Immature natural killer cell (primary cell): ENCODE data around the gene MTSS2. TPM values are rescaled to one million over a fixed set of nuclear protein-coding genes. Genes with fewer than 3 reads are reported as not detected.

Experiments
- DNase-seq, 3 donors: peaks; one replicate each; pipeline ENCODE4 v3.0.0; 2022; ENCODE audit warnings: mixed read lengths in 1 of 3
- H3K27ac Mint-ChIP-seq, 6 donors: one replicate each; pipeline ENCODE4 v1.8.0; 2020; ENCODE audit warnings: mixed read lengths in 6 of 6, mild to moderate bottlenecking in 5 of 6, inconsistent platforms in 4 of 6, moderate library complexity in 3 of 6
- H3K27me3 Mint-ChIP-seq, 3 donors: one replicate each; pipeline ENCODE4 v1.8.0; 2020 to 2021; ENCODE audit warnings: low read depth in 3 of 3, mild to moderate bottlenecking in 3 of 3, mixed read lengths in 3 of 3, moderate library complexity in 3 of 3, inconsistent platforms in 1 of 3
- H3K36me3 Mint-ChIP-seq, 3 donors: one replicate each; pipeline ENCODE4 v1.8.0; 2020; ENCODE audit warnings: mixed read lengths in 3 of 3, inconsistent platforms in 2 of 3, mild to moderate bottlenecking in 2 of 3
- H3K4me1 Mint-ChIP-seq, 2 donors: one replicate each; pipeline ENCODE4 v1.8.0; 2020; ENCODE audit warnings: inconsistent platforms in 2 of 2, mild to moderate bottlenecking in 2 of 2, mixed read lengths in 2 of 2, moderate library complexity in 1 of 2
- H3K4me3 Mint-ChIP-seq, 5 donors: one replicate each; pipeline ENCODE4 v1.8.0; 2020; ENCODE audit warnings: mild to moderate bottlenecking in 5 of 5, mixed read lengths in 5 of 5, inconsistent platforms in 3 of 5, moderate library complexity in 3 of 5
- H3K9me3 Mint-ChIP-seq, 6 donors: one replicate each; pipeline ENCODE4 v1.8.0; 2020; ENCODE audit warnings: mild to moderate bottlenecking in 6 of 6, mixed read lengths in 6 of 6, inconsistent platforms in 4 of 6, moderate library complexity in 3 of 6
- polyA plus RNA-seq, 3 donors: library from polyadenylated mRNA; unstranded; fragments of 300-500 nt; fragmentation: Illumina TruSeq; gene quantifications; one replicate each; pipeline ENCODE4 v1.2.3, GENCODE V29; 2021

The MTSS2 gene
- polyA plus RNA-seq, 3 donors from 2014 or later = not detected

DNA sequence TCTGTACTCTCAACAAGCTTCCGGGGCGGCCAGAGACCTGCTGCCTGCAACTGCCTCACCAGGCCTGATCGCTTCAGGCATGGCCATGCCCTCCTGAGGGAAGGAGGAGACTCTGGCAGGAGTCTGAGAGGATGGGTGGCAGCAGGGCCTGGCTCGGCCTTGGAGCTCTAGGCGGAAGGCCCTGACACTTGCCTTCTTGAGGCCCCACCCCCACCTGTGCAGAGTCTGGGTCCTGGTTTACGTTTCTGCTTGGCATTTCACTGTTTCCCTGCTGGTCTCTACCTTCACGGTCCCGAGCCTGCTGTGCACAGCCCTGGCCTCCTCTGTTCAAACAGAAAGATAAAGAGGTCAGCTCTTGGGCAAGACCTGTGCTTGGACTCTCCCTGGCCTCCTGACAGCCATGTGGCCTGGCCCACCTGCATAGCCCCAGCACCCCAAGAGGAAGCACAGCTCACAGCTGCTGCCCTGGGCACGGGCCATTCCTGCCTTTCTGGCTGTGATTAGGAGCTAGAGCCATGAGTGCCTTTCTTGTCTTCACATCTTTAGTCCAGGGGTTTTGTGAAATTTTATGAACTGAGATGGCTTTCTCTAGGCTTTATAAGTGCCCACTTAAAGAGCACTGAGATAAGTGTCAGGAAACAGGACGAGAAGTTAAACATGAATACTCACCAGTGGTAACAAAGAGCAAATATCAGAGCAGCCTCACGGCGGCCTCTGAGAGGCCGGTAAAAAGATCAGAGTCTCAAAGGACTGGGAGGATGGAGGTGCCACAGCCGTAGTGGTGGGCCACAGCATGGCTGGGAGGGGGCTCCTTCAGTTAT lies 25.6 kb upstream of the MTSS2 start:
- no peak overlapping the region for H3K27ac Mint-ChIP-seq
- peaks cover 0 to 6% (median 0%) of the 10 kb centered on the region in 3 donors for H3K27me3 Mint-ChIP-seq
- no peak overlapping the region for H3K4me3 Mint-ChIP-seq
- peaks cover 0 to 7% (median 0%) of the 10 kb centered on the region in 3 donors for H3K36me3 Mint-ChIP-seq
- no peaks in the 10 kb centered on the region for H3K9me3 Mint-ChIP-seq
- no peak for DNase-seq
- no peaks in the 10 kb centered on the region for H3K4me1 Mint-ChIP-seq

DNA sequence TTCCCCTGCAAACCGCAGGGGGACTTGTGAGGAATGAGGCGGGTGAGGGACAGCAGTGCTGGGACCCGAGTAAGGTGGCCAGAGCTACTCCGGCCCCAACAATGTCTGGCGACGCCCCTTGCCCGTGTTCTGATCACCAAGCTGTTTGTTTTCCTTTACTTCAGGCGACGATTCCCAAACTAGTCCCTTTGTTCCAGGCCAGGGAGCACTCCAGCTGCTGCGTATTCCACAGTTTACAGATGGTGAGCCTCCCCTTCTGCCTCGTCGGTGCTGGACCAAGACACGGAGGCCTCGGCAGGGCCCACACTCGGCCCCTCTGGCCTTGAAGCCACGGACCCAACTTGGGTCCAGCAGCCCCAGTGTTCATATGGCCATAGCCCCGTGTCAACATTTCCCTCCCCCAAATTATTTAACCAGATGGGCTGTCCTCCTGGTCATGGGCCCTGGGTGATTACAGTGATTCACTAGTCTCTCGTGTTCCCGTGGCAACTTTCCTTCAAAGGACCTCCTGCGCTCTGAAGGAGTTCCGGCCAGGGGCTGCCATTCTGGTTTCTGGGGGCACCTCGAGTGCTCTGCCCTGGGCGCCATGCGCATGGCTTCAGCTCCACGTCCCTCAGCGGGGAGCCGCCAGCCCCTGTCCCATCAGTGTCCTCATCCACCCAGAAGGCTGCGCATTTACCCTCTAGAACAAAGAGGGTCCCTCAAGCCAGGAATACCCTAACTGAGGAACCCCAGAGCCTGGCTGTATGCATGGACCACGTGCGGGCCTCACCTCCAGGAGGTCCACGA lies 24.8 kb upstream of the MTSS2 start:
- H3K27ac Mint-ChIP-seq = no peak overlapping the region
- no peaks in the 10 kb centered on the region for H3K9me3 Mint-ChIP-seq
- H3K4me3 Mint-ChIP-seq = no peak overlapping the region
- H3K36me3 Mint-ChIP-seq = peaks cover 0 to 7% (median 0%) of the 10 kb centered on the region in 3 donors
- no peak for DNase-seq
- H3K4me1 Mint-ChIP-seq = no peaks in the 10 kb centered on the region
- H3K27me3 Mint-ChIP-seq = peaks cover 0 to 6% (median 2%) of the 10 kb centered on the region in 3 donors

DNA sequence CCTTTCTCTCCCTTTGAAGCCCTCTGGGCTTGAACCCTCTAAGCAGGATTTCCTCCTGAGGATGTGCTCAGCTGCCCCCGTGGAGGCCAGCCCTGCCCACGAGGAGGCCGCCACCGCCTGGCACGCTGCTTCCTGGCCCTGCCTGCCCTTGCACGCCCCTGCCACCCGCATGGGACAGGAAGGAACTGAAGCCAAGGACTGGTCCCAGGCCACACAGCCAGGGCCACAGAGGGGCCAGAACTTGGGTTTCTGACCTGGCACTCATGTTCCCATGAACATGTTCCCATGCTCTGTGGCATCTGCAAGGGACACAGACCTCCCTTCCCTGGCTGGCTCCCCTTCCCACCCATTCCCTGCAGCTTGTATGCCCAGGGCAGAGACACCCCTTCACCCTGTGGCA lies 24.1 kb upstream of the MTSS2 start:
- H3K27me3 Mint-ChIP-seq = peaks cover 0 to 6% (median 2%) of the 10 kb centered on the region in 3 donors
- no peak overlapping the region for H3K4me3 Mint-ChIP-seq
- H3K27ac Mint-ChIP-seq = no peak overlapping the region
- no peaks in the 10 kb centered on the region for H3K4me1 Mint-ChIP-seq
- peaks cover 0 to 7% (median 0%) of the 10 kb centered on the region in 3 donors for H3K36me3 Mint-ChIP-seq
- DNase-seq = no peak
- H3K9me3 Mint-ChIP-seq = no peaks in the 10 kb centered on the region

- H3K4me3 Mint-ChIP-seq = no peak overlapping the region
- peaks cover 0 to 6% (median 2%) of the 10 kb centered on the region in 3 donors for H3K27me3 Mint-ChIP-seq
- no peak overlapping the region for H3K27ac Mint-ChIP-seq
Observed at GRCh38 chr16:70709457-70709856, 23.6 kb upstream of the MTSS2 start.

DNA sequence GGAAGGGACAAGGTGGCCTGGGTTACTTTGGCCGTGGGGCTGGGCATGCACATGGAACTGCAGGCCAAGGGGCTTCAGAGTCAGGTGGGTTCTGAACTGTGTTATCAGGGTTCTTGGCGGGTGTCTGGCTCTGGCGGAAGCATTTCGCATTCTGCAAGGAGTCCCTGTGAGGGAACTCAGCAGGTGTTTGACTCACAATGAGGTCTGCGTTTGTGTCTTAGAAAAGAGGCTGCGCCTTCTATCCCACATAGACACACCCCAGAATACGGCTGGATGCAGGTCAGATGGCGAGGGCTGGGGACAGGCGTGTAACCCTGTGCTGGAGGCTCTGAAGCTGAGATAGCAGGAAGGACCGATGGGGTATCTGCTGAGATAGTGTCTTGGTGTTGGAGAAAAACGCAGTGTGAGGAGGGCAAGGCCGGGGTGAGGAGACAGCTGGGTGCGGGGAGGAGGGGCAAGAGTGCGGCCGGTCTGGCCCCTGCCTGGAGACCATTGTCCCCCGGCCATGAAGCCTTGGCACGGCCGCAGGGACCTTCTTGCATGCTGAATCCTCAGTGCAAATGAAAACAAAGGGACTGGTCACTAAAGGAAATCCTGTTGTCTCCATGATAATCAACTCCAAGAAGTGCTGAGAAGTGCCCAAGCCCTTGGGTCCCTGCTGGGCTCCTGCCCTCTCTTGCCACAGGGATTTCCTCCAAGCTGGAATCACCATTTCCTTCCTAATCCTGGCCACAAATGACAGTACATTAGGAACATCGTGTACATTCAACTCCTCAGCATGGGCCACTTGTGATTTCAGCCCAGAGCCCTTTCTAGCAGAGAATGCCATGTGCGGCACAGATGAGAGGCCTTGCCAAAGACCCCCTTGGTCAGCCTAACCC lies 22.8 kb upstream of the MTSS2 start:
- H3K9me3 Mint-ChIP-seq = no peaks in the 10 kb centered on the region
- peaks cover 0 to 7% (median 0%) of the 10 kb centered on the region in 3 donors for H3K36me3 Mint-ChIP-seq
- no peak for DNase-seq
- H3K4me3 Mint-ChIP-seq = no peak overlapping the region
- no peak overlapping the region for H3K27ac Mint-ChIP-seq
- no peaks in the 10 kb centered on the region for H3K4me1 Mint-ChIP-seq
- peaks cover 0 to 6% (median 2%) of the 10 kb centered on the region in 3 donors for H3K27me3 Mint-ChIP-seq

More at GRCh38 chr16:70709457-70709856, 23.6 kb upstream of the MTSS2 start:
- peaks cover 0 to 7% (median 0%) of the 10 kb centered on the region in 3 donors for H3K36me3 Mint-ChIP-seq
- no peaks in the 10 kb centered on the region for H3K9me3 Mint-ChIP-seq
- H3K4me1 Mint-ChIP-seq = no peaks in the 10 kb centered on the region
- no peak for DNase-seq

DNA sequence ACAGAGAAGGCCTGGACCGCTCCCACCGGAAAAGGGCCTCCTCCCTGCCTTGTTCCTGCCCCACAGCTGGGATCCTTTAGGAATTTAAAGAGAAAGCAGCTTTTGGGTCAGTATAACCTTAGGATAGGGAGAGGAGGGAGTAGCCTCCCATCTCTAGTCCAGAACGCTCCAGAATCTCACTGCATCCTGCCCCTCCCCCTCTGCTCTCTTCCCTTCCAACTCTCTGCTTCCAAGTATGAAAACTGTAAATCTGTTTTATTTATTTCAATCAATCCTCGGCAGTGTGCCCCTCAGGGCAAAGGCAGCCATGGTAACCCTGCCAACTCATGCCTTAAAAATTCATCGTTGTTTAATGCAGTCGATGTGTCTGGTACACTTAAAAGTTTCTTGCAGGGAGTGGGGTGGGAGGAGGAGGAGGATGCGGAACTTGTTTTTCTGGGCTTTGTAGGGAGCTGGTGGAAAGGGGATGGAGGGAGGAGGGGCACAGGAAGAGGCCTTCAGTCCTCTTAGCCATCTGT lies 21.2 kb upstream of the MTSS2 start:
- Mint-ChIP-seq H3K4me1 (no peaks in the 10 kb centered on the region), H3K9me3 (no peaks in the 10 kb centered on the region), H3K36me3 (peaks cover 0 to 7% (median 0%) of the 10 kb centered on the region in 3 donors), H3K27me3 (peaks cover 0 to 3% (median 2%) of the 10 kb centered on the region in 3 donors), H3K4me3 (no peak overlapping the region), H3K27ac (no peak overlapping the region)
- DNase-seq = no peak

DNA sequence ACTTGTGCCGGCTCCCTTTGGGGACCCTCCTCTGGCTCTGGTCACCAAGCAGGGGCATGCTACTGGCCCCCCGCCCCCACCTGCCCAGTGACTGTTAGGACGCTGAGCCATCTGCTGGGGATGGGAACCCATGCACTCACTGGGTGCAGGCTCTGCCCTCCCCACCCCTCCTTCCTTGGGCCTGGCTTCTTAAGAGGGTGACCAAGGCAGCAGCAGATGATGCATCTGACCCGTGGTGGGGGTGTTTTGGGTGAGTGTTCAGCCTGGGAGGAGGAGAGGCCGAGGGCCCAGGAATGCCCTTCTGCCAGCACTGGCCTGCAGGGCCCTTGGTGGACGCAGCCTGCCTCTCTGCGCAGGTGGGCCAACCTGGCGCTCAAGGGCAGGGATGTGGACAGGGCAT lies 19.2 kb upstream of the MTSS2 start:
- Mint-ChIP-seq H3K27ac (no peak overlapping the region), H3K36me3 (peaks cover 0 to 3% (median 0%) of the 10 kb centered on the region in 3 donors), H3K27me3 (peaks cover 0 to 2% (median 0%) of the 10 kb centered on the region in 3 donors), H3K9me3 (no peaks in the 10 kb centered on the region), H3K4me3 (no peak overlapping the region), H3K4me1 (peaks cover 0 to 1% of the 10 kb centered on the region in 2 donors)
- no peak for DNase-seq

DNA sequence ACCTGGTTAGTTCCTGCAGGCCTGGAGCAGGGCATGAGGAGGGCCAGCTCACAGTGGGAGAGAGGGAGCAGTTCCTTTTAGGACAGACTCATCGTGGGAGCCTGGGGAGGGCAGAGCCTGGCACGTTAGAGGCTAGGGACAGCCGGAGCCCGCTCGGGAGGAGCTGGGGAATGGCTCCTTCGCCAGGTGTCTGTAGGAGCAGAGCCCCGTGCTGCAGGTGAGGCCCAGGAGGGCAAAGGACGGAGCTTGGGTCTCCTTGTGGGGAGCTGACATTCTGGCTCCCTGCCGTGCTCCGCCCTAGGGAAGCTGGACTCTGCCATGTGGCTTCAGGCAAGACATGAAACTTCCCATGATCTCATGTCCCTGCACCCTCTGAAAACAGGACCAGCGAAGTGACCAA lies 18.7 kb upstream of the MTSS2 start:
- Mint-ChIP-seq H3K36me3 (peaks cover 0 to 3% (median 0%) of the 10 kb centered on the region in 3 donors), H3K27me3 (peaks cover 0 to 2% (median 0%) of the 10 kb centered on the region in 3 donors), H3K9me3 (no peaks in the 10 kb centered on the region), H3K27ac (no peak overlapping the region), H3K4me3 (no peak overlapping the region), H3K4me1 (peaks cover 0 to 1% of the 10 kb centered on the region in 2 donors)
- no peak for DNase-seq

GRCh38 chr16:70703835-70704381 lies 18.1 kb upstream of the MTSS2 start:
- Mint-ChIP-seq H3K27ac (no peak overlapping the region), H3K9me3 (no peaks in the 10 kb centered on the region), H3K4me3 (no peak overlapping the region), H3K4me1 (peaks cover 4% of the 10 kb centered on the region in 2 donors), H3K27me3 (peaks cover 0 to 2% (median 0%) of the 10 kb centered on the region in 3 donors), H3K36me3 (peaks cover 0 to 3% (median 0%) of the 10 kb centered on the region in 3 donors)
- DNase-seq = no peak

DNA sequence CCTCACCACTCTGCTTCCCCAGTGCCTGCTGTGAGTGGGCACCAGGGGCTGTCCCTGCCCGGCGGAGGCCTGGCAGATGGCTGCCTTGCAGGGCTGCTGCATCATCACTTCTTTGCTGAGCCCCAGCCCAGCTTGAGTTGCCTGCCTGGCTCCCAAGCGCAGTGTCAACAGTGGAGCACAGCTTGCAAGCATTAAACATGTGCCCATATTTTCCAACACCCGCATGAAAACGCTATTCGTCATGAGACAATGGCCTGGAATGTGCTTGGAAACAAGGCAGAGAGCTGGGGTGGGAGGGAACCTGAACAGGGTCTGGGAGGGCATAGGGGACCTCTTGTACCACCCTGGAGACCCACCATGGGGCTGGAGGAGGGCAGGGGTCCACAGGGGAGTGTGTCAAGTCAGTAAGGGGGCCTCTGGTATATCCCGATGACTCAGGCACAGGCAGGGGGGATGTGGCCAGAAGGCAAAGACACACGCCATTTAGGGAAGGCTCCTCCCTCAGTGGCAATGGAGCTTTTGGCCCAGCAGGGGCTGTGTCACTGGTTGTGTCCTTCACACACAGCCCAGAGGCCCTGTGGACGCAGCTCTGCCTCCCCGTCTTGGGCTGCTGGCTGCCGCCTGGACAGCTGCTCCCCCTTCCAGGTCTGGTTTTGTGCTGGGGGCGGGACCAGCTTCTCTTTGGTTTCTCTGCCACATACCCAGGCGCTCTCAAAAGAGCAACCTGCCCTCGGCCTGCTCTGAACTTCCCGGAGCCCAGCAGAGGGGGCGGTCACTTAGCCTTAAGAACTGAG lies 17.4 kb upstream of the MTSS2 start:
- H3K4me1 Mint-ChIP-seq = peaks cover 4% of the 10 kb centered on the region in 2 donors
- H3K9me3 Mint-ChIP-seq = no peaks in the 10 kb centered on the region
- no peak for DNase-seq
- peaks cover 0 to 3% (median 0%) of the 10 kb centered on the region in 3 donors for H3K36me3 Mint-ChIP-seq
- no peak overlapping the region for H3K4me3 Mint-ChIP-seq
- no peak overlapping the region for H3K27ac Mint-ChIP-seq
- peaks cover 0 to 2% (median 0%) of the 10 kb centered on the region in 3 donors for H3K27me3 Mint-ChIP-seq

GRCh38 chr16:70702624-70703023 lies 16.8 kb upstream of the MTSS2 start:
- Mint-ChIP-seq H3K27me3 (peaks cover 0 to 2% (median 0%) of the 10 kb centered on the region in 3 donors), H3K36me3 (no peaks in the 10 kb centered on the region), H3K4me1 (peaks cover 4% of the 10 kb centered on the region in 2 donors), H3K27ac (no peak overlapping the region), H3K9me3 (no peaks in the 10 kb centered on the region), H3K4me3 (no peak overlapping the region)
- no peak for DNase-seq

DNA sequence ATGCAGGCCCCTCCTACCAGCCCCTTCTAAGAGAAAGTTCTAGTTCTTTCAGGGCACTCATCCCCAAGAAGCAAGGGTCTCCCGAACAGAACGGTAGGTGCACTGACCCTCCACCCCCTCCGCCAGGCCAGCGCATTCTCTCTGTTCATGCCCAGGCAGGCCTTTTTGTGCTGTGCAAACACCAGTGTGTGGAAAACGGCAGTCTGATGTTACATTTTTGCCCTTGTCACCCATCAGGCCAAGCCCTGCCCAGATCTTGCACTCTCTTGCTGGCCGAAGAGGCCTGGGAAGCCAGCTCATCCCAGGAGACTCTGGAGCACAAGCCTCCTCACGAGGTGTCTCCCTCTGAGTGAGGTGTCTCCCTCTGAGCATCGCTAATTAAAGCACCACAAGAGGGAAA lies 16.1 kb upstream of the MTSS2 start:
- Mint-ChIP-seq H3K27me3 (peaks cover 0 to 2% (median 0%) of the 10 kb centered on the region in 3 donors), H3K27ac (peak overlapping the region in 1 of 6 donors; percentile 40), H3K4me1 (peaks cover 6 to 7% of the 10 kb centered on the region in 2 donors), H3K9me3 (no peaks in the 10 kb centered on the region), H3K36me3 (no peaks in the 10 kb centered on the region), H3K4me3 (no peak overlapping the region)
- DNase-seq = no peak
